ENCODE data around the gene LRRC41. TPM values are rescaled to one million over a fixed set of nuclear protein-coding genes. Genes with fewer than 3 reads are reported as not detected.

The LRRC41 gene
- total RNA-seq, 2 experiments from 2014 or later: 28.0 to 29.8 TPM

GRCh38 chr1:46298387-46298786 is 5.0 kb downstream of the LRRC41 start:
- Mint-ChIP-seq H3K9me3 (no peaks in the 10 kb centered on the region), H3K4me3 (no peak overlapping the region), H3K36me3 (ENCODE audit: low read depth) (peaks cover 28% of the 10 kb centered on the region), H3K27me3 (ENCODE audit: low read depth) (no peaks in the 10 kb centered on the region), H3K27ac (no peak overlapping the region), H3K4me1 (ENCODE audit: low read depth) (peaks cover 14% of the 10 kb centered on the region)
- no peak for DNase-seq
- CTCF ChIA-PET: interaction anchor here (1.2 to 1.3 kb wide), 3 partner anchors 46 to 75 kb away, joined by 3 to 4 read pairs (median 3); no protein-coding TSS in a partner anchor
- intact Hi-C loops (cut with micrococcal nuclease): no loop called here

GRCh38 chr1:46295306-46295705 is 8.1 kb downstream of the LRRC41 start:
- Mint-ChIP-seq H3K36me3 (ENCODE audit: low read depth) (peaks cover 21% of the 10 kb centered on the region), H3K4me3 (no peak overlapping the region), H3K27me3 (ENCODE audit: low read depth) (no peaks in the 10 kb centered on the region), H3K27ac (no peak overlapping the region), H3K9me3 (no peaks in the 10 kb centered on the region), H3K4me1 (ENCODE audit: low read depth) (peaks cover under 1% of the 10 kb centered on the region)
- intact Hi-C loops (cut with micrococcal nuclease): no loop called here
- CTCF ChIA-PET: interaction anchor here (0.6 to 1.2 kb wide), 2 partner anchors 51 to 52 kb away, joined by 3 read pairs; no protein-coding TSS in a partner anchor
- no peak for DNase-seq

- Mint-ChIP-seq H3K36me3 (ENCODE audit: low read depth) (peaks cover 25% of the 10 kb centered on the region), H3K27me3 (ENCODE audit: low read depth) (no peaks in the 10 kb centered on the region), H3K4me3 (no peak overlapping the region), H3K9me3 (no peaks in the 10 kb centered on the region), H3K27ac (no peak overlapping the region), H3K4me1 (ENCODE audit: low read depth) (peaks cover 14% of the 10 kb centered on the region)
- intact Hi-C loops (cut with micrococcal nuclease): loop anchor here (5.0 kb wide), 1 partner anchor 43 kb away; the partner anchor contains the start of gene RAD54L
- CTCF ChIA-PET: interaction anchor here (0.6 kb wide), 2 partner anchors 31 to 119 kb away, joined by 3 to 5 read pairs; no protein-coding TSS in a partner anchor
- no peak for DNase-seq
Measured at GRCh38 chr1:46289976-46290375, 13.4 kb downstream of the LRRC41 start.

- peaks cover 14% of the 10 kb centered on the region for H3K4me1 Mint-ChIP-seq (ENCODE audit: low read depth)
- no peak for DNase-seq
- H3K9me3 Mint-ChIP-seq: no peaks in the 10 kb centered on the region
- peak overlapping the region; percentile 28 for H3K27ac Mint-ChIP-seq
- intact Hi-C loops (cut with micrococcal nuclease): loop anchor here (5.0 kb wide), 1 partner anchor 42 kb away; the partner anchor contains the start of gene RAD54L
- H3K27me3 Mint-ChIP-seq (ENCODE audit: low read depth): no peaks in the 10 kb centered on the region
- peaks cover 28% of the 10 kb centered on the region for H3K36me3 Mint-ChIP-seq (ENCODE audit: low read depth)
- H3K4me3 Mint-ChIP-seq: no peak overlapping the region
- CTCF ChIA-PET: no interaction called here
Measured at GRCh38 chr1:46289134-46289494, 14.3 kb downstream of the LRRC41 start.

GRCh38 chr1:46288485-46289133 is 14.8 kb downstream of the LRRC41 start:
- Mint-ChIP-seq H3K4me1 (ENCODE audit: low read depth) (peaks cover 14% of the 10 kb centered on the region), H3K4me3 (no peak overlapping the region), H3K27ac (no peak overlapping the region), H3K36me3 (ENCODE audit: low read depth) (peaks cover 28% of the 10 kb centered on the region), H3K9me3 (no peaks in the 10 kb centered on the region), H3K27me3 (ENCODE audit: low read depth) (no peaks in the 10 kb centered on the region)
- CTCF ChIA-PET: no interaction called here
- DNase-seq: no peak
- intact Hi-C loops (cut with micrococcal nuclease): loop anchor here (5.0 kb wide), 1 partner anchor 41 kb away; the partner anchor contains the start of gene RAD54L

GRCh38 chr1:46285730-46286477 is 17.5 kb downstream of the LRRC41 start:
- Mint-ChIP-seq H3K4me1 (ENCODE audit: low read depth) (peaks cover 14% of the 10 kb centered on the region), H3K36me3 (ENCODE audit: low read depth) (peaks cover 44% of the 10 kb centered on the region), H3K4me3 (no peak overlapping the region), H3K9me3 (no peaks in the 10 kb centered on the region), H3K27me3 (ENCODE audit: low read depth) (no peaks in the 10 kb centered on the region), H3K27ac (peak overlapping the region; percentile 79)
- intact Hi-C loops (cut with micrococcal nuclease): loop anchor here (1.0 to 5.0 kb wide), 2 partner anchors 39 to 62 kb away; partner anchors contain the start of gene RAD54L
- peak; percentile 85 for DNase-seq
- CTCF ChIA-PET: interaction anchor here (0.6 to 2.7 kb wide), 5 partner anchors 9 to 212 kb away, joined by 3 to 15 read pairs (median 4); no protein-coding TSS in a partner anchor

GRCh38 chr1:46284597-46285564 is 18.5 kb downstream of the LRRC41 start:
- Mint-ChIP-seq H3K27ac (peak overlapping the region; percentile 79), H3K36me3 (ENCODE audit: low read depth) (peaks cover 46% of the 10 kb centered on the region), H3K4me1 (ENCODE audit: low read depth) (peaks cover 14% of the 10 kb centered on the region), H3K9me3 (no peaks in the 10 kb centered on the region), H3K4me3 (no peak overlapping the region), H3K27me3 (ENCODE audit: low read depth) (no peaks in the 10 kb centered on the region)
- CTCF ChIA-PET: interaction anchor here (1.1 to 2.7 kb wide), 3 partner anchors 12 to 63 kb away, joined by 4 to 15 read pairs (median 6); no protein-coding TSS in a partner anchor
- DNase-seq: no peak
- intact Hi-C loops (cut with micrococcal nuclease): loop anchor here (5.0 kb wide), 1 partner anchor 38 kb away; the partner anchor contains the start of gene RAD54L

GRCh38 chr1:46284058-46284457 is 19.4 kb downstream of the LRRC41 start:
- DNase-seq: no peak
- peaks cover 14% of the 10 kb centered on the region for H3K4me1 Mint-ChIP-seq (ENCODE audit: low read depth)
- H3K27ac Mint-ChIP-seq: no peak overlapping the region
- peaks cover 41% of the 10 kb centered on the region for H3K36me3 Mint-ChIP-seq (ENCODE audit: low read depth)
- H3K4me3 Mint-ChIP-seq: no peak overlapping the region
- intact Hi-C loops (cut with micrococcal nuclease): no loop called here
- no peaks in the 10 kb centered on the region for H3K27me3 Mint-ChIP-seq (ENCODE audit: low read depth)
- H3K9me3 Mint-ChIP-seq: no peaks in the 10 kb centered on the region
- CTCF ChIA-PET: no interaction called here

GRCh38 chr1:46281021-46281420 is 22.4 kb downstream of the LRRC41 start:
- CTCF ChIA-PET: interaction anchor here (0.7 kb wide), 1 partner anchor 24 kb away, joined by 4 read pairs; no protein-coding TSS in a partner anchor
- Mint-ChIP-seq H3K36me3 (ENCODE audit: low read depth) (peaks cover 48% of the 10 kb centered on the region), H3K9me3 (no peaks in the 10 kb centered on the region), H3K27me3 (ENCODE audit: low read depth) (no peaks in the 10 kb centered on the region), H3K4me1 (ENCODE audit: low read depth) (peaks cover 6% of the 10 kb centered on the region), H3K27ac (no peak overlapping the region), H3K4me3 (no peak overlapping the region)
- DNase-seq: no peak
- intact Hi-C loops (cut with micrococcal nuclease): no loop called here

GRCh38 chr1:46280092-46280491 is 23.3 kb downstream of the LRRC41 start:
- no peaks in the 10 kb centered on the region for H3K27me3 Mint-ChIP-seq (ENCODE audit: low read depth)
- H3K4me3 Mint-ChIP-seq: no peak overlapping the region
- no peak for DNase-seq
- CTCF ChIA-PET: no interaction called here
- no peaks in the 10 kb centered on the region for H3K9me3 Mint-ChIP-seq
- intact Hi-C loops (cut with micrococcal nuclease): no loop called here
- no peaks in the 10 kb centered on the region for H3K4me1 Mint-ChIP-seq (ENCODE audit: low read depth)
- H3K27ac Mint-ChIP-seq: no peak overlapping the region
- peaks cover 53% of the 10 kb centered on the region for H3K36me3 Mint-ChIP-seq (ENCODE audit: low read depth)

GRCh38 chr1:46278807-46279206 is 24.6 kb downstream of the LRRC41 start:
- no peaks in the 10 kb centered on the region for H3K9me3 Mint-ChIP-seq
- CTCF ChIA-PET: interaction anchor here (0.6 to 0.7 kb wide), 2 partner anchors 11 to 1097 kb away, joined by 3 to 4 read pairs; no protein-coding TSS in a partner anchor
- no peaks in the 10 kb centered on the region for H3K27me3 Mint-ChIP-seq (ENCODE audit: low read depth)
- H3K4me1 Mint-ChIP-seq (ENCODE audit: low read depth): no peaks in the 10 kb centered on the region
- intact Hi-C loops (cut with micrococcal nuclease): no loop called here
- H3K36me3 Mint-ChIP-seq (ENCODE audit: low read depth): peaks cover 61% of the 10 kb centered on the region
- H3K4me3 Mint-ChIP-seq: no peak overlapping the region
- no peak overlapping the region for H3K27ac Mint-ChIP-seq
- DNase-seq: no peak
